GM21786 (cell line): ENCODE results near the gene AP1M2.

Experiments used
- ATAC-seq: cut with Tn5 transposase; IDR thresholded peaks from one replicate; pipeline ENCODE4 v1.9.1; 2021; ENCODE audit not compliant: unreplicated experiment

The AP1M2 gene

DNA sequence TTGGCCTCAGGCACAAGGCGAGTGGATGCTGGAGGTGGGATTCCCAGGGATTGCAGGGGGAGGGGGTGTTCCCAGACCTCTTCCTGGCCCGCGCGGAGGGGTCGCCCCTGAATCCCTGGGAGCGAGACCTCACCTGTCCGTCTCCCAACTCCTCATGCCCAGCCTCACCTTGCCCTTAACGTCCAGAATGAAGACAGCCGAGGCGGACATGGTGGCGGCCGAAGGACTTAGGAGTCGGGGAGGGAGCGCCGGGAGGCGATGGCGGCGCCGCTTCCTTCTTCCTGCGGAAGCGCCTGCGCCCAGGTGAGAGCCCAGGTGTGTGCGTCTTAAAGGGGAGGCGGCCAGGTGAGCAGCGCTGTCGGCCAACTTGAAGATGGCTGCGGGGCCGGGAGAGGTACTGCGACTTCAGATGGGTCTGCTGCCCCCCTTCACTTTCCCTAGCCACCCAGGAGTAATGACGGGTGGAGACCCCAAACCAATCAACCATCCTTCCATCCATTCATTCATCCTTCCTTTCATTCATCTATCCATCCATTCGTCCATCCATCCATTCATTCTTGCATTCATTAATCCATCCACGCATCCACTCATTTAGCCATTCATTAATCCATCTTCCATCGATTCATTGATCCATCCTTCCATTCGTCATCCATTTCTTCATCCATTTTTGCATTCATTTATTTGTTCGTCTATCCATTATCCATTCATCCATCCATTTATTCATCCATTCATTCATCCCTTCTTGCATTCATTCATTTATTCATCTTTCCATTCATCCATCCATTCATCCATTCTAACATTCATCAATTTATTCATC lies at the start of gene AP1M2:
Gene AP1M2, minus strand, starts transcription at position 291 of the 817 bp plus-strand sequence. Its CDS starts 81 bp downstream, at position 210.
- ATAC-seq = no peak

GRCh38 chr19:10636304-10636972 lies 49.3 kb upstream of the AP1M2 start:
- no peak for ATAC-seq

GRCh38 chr19:10634963-10635362 lies 47.9 kb upstream of the AP1M2 start:
- ATAC-seq = no peak

DNA sequence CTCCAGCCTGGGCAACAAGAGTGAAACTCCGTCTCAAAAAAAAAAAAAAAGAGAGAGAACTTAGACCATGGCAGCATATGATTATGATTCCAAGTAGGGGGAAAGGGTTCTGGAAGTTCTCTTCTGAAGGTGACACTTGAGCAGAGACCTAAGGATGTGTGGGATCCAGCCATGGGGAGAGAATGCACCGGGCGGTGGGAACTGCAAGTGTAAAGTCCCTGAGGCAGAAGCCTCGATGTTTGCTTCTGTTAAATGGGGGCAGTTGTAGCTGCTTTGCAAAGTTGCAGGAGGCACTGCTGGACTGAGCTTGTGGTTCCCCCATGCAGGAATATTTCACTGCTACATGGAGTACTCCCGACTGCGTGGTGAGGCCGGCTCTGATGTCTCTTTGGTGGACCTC lies 47.3 kb upstream of the AP1M2 start:
- no peak for ATAC-seq

- ATAC-seq = no peak
Measured at GRCh38 chr19:10631874-10632273, 44.8 kb upstream of the AP1M2 start.

- ATAC-seq = no peak
Measured at GRCh38 chr19:10625762-10626138, 38.6 kb upstream of the AP1M2 start.

DNA sequence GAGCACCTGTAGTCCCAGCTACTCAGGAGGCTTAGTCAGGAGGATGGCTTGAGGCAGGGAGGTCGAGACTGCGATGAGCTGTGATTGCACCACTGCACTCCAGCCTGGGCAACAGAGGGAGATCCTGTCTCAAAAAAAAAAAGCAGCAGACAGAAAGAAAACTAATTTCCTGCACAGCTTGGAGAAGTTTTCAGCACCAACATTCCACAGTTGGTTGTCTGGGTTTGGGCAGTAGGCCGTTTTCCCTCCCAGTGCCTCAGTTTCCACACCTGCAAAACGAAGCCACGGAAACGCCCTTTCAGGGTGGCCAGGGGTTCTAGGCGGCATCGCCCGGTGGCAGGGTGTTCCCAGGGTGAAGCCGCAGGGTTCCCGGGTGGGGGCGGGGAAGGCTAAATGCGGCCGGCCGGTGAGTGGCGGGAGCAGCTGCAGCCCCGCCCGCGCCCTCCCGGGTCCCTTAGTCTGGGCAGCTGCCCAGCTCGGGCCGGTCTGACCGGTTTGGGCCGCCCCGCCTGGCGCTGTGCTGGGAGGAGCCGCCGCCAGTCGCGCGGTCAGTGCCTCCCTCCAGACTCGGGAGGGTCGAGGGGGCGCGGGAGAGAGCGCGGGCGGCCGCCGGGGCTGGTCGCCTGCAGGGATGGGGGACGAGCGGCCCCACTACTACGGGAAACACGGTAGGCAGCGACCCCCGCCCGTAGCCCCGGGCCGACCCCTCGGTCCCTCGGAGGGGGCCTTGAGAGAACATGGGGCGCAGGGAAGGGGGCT lies 38.1 kb upstream of the AP1M2 start, which contains the start of gene SLC44A2:
Gene SLC44A2, plus strand, starts transcription at position 551 of the 759 bp plus-strand sequence. Its CDS starts 81 bp downstream, at position 632.
- no peak for ATAC-seq

DNA sequence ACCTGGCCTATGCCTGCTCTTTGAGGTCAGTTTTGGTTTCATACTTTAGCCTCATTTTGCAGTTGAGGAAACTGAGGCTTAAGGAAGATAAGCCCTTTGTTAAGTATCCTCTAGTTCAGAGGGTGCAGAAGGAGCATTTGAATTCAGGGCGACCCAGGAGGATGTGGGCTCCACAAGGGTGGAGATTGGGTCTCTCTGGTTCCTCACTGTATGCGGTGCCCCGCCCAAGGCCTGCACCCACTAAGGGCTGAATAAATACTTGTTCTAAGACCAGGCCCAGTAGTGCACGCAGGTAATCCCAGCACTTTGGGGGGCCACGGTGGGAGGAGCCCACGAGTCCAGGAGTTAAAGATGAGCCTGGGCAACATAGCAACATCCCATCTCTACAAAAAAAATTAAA lies 37.5 kb upstream of the AP1M2 start:
- ATAC-seq = no peak

DNA sequence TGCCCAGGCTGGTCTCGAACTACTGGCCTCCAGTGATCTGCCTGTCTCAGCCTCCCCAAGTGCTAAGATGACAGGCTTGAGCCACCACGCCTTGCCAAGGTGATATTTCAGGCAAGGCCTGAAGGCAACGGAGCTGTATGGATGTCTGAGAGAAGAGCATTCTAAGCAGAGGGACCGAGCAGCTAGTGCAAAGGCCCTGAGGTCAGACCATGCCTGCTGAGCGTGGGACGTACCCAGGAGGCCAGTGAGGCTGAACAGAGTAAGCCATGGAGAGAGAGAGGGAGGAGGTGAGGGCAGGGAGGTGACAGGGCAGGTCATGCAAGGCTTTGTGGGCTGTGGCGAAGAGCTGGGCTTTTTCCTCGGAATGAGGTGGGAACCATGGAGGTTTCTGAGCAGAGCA lies 34.9 kb upstream of the AP1M2 start:
- ATAC-seq = no peak

DNA sequence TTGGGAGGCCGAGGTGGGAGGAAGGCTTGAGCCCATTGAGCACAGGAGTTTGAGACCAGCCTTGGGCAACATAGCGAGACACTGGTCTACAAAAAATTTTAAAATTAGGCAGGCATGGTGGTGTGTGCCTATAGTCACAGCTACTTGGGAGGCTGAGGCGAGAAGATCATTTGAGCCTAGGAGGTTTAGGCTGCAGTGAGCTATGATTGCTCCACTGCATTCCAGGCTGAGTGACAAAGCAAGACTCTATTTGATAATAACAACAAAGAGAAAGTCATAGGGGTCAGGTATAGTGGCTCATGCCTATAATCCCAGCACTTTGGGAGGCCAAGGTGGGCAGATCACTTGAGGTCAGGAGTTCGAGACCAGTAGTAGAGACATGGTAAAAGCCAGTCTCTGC lies 33.7 kb upstream of the AP1M2 start:
- ATAC-seq = no peak

DNA sequence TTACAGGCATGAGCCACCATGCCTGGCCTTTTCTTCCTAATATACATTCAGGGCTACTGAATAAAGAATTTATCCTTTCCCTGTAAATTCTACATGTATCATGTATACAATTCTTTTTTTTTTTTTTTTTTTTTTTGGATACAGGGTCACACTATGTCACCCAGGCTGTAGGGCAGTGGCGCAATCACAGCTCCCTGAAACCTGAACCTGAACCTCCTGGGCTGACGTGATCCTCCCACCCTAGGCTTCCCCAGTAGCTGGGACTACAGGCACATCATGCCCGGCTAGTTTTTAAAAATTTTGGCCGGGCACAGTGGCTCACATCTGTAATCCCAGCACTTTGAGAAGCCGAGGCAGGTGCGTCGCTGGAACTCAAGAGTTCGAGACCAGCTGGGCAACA lies 31.7 kb upstream of the AP1M2 start:
- ATAC-seq = no peak

DNA sequence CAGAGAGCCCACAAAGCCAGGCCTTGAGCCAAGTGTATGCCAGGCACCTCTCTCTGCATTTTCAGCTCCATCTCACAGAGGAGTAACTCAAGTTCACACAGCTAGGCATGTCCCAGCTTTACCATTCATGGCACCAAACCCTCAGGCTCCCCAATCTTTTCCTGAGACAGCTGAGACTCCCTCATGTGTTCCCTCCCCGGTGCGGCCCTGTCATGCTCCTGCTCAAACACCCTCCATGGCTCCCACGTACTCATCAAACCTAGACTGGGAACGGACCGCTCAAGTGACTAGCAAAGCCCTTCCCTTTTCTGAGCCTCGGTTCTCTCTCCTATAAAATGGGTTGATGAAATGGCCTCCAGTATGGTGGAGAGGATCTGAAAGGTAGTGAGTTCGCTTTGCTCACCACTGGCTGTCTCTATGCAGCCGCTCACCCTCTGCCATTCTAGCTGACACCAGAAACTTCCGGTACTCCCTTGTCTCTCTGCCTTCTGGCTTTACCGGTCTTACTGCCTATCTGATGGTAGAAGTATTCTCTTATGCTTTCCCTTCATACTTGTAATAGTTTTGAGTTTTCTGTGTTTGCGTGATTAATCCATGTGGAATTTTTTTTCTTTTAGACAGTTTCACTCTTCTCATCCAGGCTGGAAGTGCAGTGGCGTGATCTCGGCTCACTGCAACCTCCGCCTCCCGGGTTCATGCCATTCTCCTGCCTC lies 30.5 kb upstream of the AP1M2 start:
- ATAC-seq = no peak

DNA sequence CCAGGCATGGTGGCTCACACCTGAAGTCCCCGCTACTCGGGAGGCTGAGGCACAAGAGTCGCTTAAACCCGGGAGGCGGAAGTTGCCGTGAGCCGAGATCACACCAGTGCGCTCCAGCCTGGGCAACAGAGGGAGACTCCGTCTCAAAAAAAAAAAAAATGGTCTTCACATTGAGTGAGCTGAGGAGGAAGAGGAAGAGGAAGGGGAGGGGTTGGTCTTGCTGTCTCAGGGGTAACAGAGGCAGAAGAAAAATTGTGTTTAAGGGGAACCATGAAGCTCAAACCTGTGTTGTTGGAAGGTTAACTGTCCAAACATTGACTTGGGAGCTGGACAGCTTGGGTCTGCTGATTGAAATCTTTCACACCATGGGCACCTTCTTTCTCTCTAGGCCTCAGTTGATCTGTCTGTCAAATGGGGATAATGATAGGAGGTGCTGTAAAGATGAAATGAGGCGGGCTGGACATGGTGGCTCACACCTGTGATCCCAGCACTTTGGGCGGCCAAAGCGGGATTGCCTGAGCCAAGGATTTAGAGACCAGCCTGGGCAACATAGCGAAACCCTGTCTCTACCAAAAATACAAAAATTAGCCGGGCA lies 28.4 kb upstream of the AP1M2 start:
- ATAC-seq = no peak

DNA sequence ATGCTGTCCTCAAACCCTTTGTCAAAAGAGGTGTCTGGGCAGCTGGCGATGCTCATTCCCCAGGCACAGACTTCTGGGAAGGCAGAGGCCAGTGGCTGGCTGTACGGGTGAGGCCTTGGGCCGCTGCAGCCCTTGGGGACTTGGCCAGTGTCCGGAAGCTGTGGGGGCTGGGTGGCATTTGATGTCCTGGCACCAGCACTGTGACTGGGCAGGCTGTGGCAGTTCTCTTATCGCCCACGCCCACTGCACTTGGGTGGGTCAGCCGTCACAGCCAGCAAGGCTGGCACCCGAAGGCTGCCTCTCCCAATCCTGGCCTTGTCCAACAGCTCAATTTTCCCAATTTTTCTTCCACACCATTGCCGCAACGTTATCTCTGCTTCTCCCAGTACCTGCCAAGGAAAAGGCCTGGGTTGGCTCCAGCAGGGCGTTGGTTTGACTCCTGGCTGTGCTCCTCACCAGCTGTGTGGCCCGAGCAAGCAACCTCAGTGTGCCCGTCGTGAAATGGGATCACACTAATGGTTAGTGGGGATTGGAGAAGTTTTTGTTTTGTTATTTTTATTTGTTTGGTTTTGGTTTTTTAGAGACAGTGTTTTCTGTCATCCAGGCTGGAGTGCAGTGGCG lies 25.5 kb upstream of the AP1M2 start:
- no peak for ATAC-seq

GRCh38 chr19:10611907-10612306 lies 24.8 kb upstream of the AP1M2 start:
- ATAC-seq = no peak

- ATAC-seq = no peak
Measured at GRCh38 chr19:10604460-10604980, 17.4 kb upstream of the AP1M2 start.

- ATAC-seq = no peak
Measured at GRCh38 chr19:10603873-10604459, 16.9 kb upstream of the AP1M2 start.

DNA sequence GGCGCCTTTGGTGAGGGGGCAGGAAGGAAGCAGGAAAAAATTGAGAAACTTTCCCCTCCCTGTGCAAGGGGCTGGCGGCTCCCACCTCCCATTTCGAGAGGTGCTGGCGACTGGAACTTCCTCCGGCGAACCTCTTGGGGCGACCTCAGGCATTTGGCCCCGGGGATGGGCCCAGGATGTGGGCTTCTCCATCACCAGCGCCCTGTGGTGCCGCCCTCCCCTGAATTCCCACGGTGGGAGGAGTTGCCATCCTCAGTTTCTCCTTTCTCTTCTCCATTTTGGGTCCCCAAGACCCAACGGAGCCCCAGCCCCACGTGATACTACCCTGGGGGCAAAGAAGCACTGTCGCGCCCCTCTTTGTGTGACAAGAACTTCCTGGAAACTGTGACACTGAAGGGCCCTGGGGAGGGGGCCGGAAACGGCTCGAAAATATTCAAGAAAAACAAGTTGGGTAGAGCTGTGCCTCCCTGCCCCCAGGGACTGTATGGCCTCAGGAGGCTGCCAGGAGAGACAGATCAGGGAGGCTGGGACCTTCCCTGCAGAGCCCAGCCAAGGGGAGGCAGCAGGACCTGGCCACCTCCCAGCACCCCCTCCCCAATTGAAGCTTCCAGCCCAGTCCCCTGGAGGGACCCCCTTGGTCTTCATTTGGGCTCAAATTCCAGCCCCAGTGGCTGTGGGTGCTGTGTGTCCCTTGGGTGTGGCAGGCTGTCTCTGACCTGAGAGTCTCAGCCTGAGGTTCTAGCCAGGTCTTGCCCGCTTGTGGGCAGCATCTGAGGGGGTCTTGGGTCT lies 16.2 kb upstream of the AP1M2 start:
- ATAC-seq = no peak
